ENCODE data around the gene OCA2. TPM values are rescaled to one million over a fixed set of nuclear protein-coding genes. Genes with fewer than 3 reads are reported as not detected.

The OCA2 gene
- total and polyA plus RNA-seq, 4 experiments from 2014 or later = not detected

DNA sequence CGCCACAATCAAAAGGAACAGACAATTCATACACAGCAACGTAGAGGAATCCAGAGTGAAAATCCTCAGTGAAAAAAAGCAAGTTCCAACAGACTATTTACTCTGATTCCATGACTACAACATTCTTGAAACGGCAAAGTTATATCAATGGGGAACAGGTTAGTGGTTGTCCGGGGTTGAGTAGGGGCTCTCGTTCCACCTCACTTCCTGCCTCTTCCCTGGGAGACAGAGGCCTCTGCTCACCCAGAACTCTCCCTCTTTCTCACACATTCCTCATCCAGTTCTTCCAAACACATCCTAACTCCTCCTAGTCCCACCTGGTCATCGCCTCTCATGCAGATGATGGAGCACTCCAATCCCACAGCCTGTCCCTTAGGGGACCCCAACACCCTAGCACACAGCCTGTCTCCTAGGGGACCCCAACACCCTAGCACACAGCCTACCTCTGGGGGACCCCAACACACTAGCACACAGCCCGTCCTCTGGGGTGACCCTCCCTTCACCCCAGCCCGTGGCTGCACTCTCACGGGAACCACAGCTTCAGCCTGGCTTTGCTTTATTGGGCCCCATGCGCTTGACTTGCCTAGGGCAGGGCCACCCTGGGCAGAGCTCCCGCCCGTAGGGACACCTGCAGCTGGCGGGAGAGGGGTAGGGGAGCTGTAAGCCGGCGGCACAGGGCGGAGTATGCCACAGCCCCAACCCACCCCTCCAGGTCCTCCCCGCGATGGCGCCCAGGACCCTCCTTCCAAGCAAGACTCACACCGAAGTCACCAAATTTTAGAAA, 5.2 kb downstream of the OCA2 start:
- H3K4me1 ChIP-seq (ENCODE audit: insufficient read depth, low read length) = peaks cover 39% of the 10 kb centered on the region
- no peak overlapping the region for H3K27ac Mint-ChIP-seq

GRCh38 chr15:28091313-28091712, 7.8 kb downstream of the OCA2 start:
- peaks cover 18% of the 10 kb centered on the region for H3K27me3 ChIP-seq (ENCODE audit: insufficient read depth, low read length)
- no peaks in the 10 kb centered on the region for H3K9me3 ChIP-seq (ENCODE audit: control insufficient read depth in 1 of 2, low read length in 2 of 2)
- H3K27ac ChIP-seq (ENCODE audit: low read depth, low read length) = no peak overlapping the region
- no peak overlapping the region for H3K4me3 ChIP-seq (ENCODE audit: low read length in 2 of 2)
- POLR2A ChIA-PET (ENCODE audit: partially characterized antibody) = no interaction called here
- H3K4me1 ChIP-seq (ENCODE audit: insufficient read depth, low read length) = peaks cover 23% of the 10 kb centered on the region
- Mint-ChIP-seq H3K36me3 (peaks cover 9 to 16% of the 10 kb centered on the region in 2 donors), H3K4me3 (no peak overlapping the region), H3K4me1 (peaks cover 6 to 21% (median 16%) of the 10 kb centered on the region in 4 donors), H3K27me3 (peaks cover 48 to 55% of the 10 kb centered on the region in 2 donors), H3K27ac (no peak overlapping the region), H3K9me3 (peaks cover 7 to 44% (median 35%) of the 10 kb centered on the region in 8 donors)
- no peaks in the 10 kb centered on the region for H3K36me3 ChIP-seq (ENCODE audit: insufficient read depth, low read length)
- intact Hi-C loops (cut with micrococcal nuclease) = no loop called here
- DNase-seq = no peak
- CTCF ChIA-PET (ENCODE audit: partially characterized antibody) = interaction anchor here (1.3 to 1.8 kb wide), 4 partner anchors 11 to 35 kb away, joined by 4 to 11 read pairs (median 6); no protein-coding TSS in a partner anchor

More for the DNA sequence above, 5.2 kb downstream of the OCA2 start:
- DNase-seq = no peak
- intact Hi-C loops (cut with micrococcal nuclease) = no loop called here
- ChIA-PET POLR2A (ENCODE audit: partially characterized antibody) (interaction anchor here (6.4 kb wide), 1 partner anchor 14 kb away, joined by 76 read pairs; no protein-coding TSS in a partner anchor), CTCF (ENCODE audit: partially characterized antibody) (interaction anchor here (7.3 kb wide), 1 partner anchor 30 kb away, joined by 68 read pairs; no protein-coding TSS in a partner anchor)
- no peaks in the 10 kb centered on the region for H3K9me3 ChIP-seq (ENCODE audit: control insufficient read depth in 1 of 2, low read length in 2 of 2)
- peaks cover 6 to 16% of the 10 kb centered on the region in 2 donors for H3K36me3 Mint-ChIP-seq
- H3K27me3 ChIP-seq (ENCODE audit: insufficient read depth, low read length) = peaks cover 32% of the 10 kb centered on the region
- peak overlapping the region; percentile 0 to 60 (median 42) for H3K4me3 Mint-ChIP-seq
- peaks cover 6 to 40% (median 29%) of the 10 kb centered on the region in 4 donors for H3K4me1 Mint-ChIP-seq
- peaks cover 55 to 61% of the 10 kb centered on the region in 2 donors for H3K27me3 Mint-ChIP-seq
- H3K36me3 ChIP-seq (ENCODE audit: insufficient read depth, low read length) = no peaks in the 10 kb centered on the region
- H3K9me3 Mint-ChIP-seq = peaks cover 7 to 36% (median 28%) of the 10 kb centered on the region in 8 donors
- no peak overlapping the region for H3K27ac ChIP-seq (ENCODE audit: low read depth, low read length)
- H3K4me3 ChIP-seq (ENCODE audit: low read length in 2 of 2) = no peak overlapping the region

DNA sequence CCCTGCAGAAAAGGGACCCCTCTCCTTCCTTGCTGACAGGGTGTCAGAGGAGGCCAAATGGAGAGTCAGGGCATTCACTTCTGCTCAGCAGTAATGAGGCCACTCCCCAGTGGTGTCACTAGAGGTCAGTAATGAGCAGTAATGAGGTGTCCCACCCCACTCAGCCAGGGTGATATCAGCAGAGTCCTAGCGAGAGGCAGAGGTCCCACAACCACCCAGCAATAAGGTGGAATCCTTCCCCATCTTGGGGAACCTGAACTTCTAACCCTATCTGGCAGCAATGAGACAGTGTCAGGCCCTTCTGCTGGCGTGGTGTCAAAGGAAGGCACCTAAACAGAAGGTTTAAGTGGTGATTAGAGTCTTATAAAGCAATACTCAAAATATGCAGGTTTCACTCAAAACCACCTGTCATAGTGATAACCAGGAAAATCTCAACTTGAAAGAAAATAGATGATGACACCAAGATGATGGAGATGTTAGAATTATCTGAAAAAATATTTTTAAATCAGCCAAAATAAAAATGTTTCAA, 12.9 kb downstream of the OCA2 start:
- ChIA-PET POLR2A (ENCODE audit: partially characterized antibody) (no interaction called here), CTCF (ENCODE audit: partially characterized antibody) (interaction anchor here (1.0 to 3.2 kb wide), 4 partner anchors 10 to 40 kb away, joined by 3 to 38 read pairs (median 5); no protein-coding TSS in a partner anchor)
- H3K4me3 ChIP-seq (ENCODE audit: low read length in 2 of 2) = no peak overlapping the region
- no peak overlapping the region for H3K27ac Mint-ChIP-seq
- no peak overlapping the region for H3K27ac ChIP-seq (ENCODE audit: low read depth, low read length)
- peaks cover 0 to 1% (median 0%) of the 10 kb centered on the region in 4 donors for H3K4me1 Mint-ChIP-seq
- H3K4me3 Mint-ChIP-seq = no peak overlapping the region
- intact Hi-C loops (cut with micrococcal nuclease) = loop anchor here (1.0 kb wide), 1 partner anchor 37 kb away; no protein-coding TSS in a partner anchor
- peaks cover 9 to 11% of the 10 kb centered on the region in 2 donors for H3K36me3 Mint-ChIP-seq
- DNase-seq = peak; percentile 44 to 61 (median 53)
- H3K36me3 ChIP-seq (ENCODE audit: insufficient read depth, low read length) = no peaks in the 10 kb centered on the region
- peaks cover 7 to 29% (median 25%) of the 10 kb centered on the region in 8 donors for H3K9me3 Mint-ChIP-seq
- no peaks in the 10 kb centered on the region for H3K9me3 ChIP-seq (ENCODE audit: control insufficient read depth in 1 of 2, low read length in 2 of 2)
- H3K4me1 ChIP-seq (ENCODE audit: insufficient read depth, low read length) = no peaks in the 10 kb centered on the region
- peaks cover 22 to 33% of the 10 kb centered on the region in 2 donors for H3K27me3 Mint-ChIP-seq
- H3K27me3 ChIP-seq (ENCODE audit: insufficient read depth, low read length) = no peaks in the 10 kb centered on the region

DNA sequence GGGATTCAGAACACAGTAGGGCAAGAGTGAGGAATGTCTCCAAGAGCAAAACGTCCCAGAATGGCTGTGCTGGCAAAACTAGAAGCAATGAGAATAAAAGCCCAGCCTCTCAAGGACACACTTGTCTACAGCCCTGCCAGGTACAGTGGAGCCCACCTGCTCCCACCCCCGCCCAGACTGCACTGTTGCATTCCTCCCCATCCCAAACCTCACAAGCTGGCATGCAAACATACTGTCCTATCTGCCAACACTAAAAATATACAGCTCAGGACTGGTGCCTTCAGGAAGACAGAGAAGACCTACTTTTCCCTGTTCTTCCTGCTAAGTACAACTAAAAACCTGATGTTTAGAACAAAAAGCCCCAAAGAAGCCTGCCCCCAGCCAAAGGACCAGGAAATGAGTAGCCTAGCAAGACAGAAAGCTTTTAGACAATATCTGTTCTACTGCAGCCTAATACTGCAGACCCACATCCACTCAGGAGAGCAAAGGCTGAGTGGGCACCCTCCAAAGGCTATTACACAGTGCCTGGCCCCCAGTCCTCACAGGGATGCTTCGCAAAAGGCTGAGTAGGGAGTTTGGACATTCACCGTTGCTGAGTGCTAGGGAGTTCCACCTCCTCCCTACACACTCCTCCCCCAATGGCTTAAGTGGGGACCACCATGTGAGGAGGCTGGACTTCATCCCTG, 13.5 kb downstream of the OCA2 start:
- no peak overlapping the region for H3K27ac Mint-ChIP-seq
- ChIA-PET CTCF (ENCODE audit: partially characterized antibody) (interaction anchor here (1.2 to 3.2 kb wide), 4 partner anchors 9 to 123 kb away, joined by 4 to 38 read pairs (median 9); partner anchors contain the start of gene OCA2), POLR2A (ENCODE audit: partially characterized antibody) (interaction anchor here (0.8 kb wide), 1 partner anchor 13 kb away, joined by 3 read pairs; the partner anchor contains the start of gene OCA2)
- H3K27ac ChIP-seq (ENCODE audit: low read depth, low read length) = no peak overlapping the region
- no peaks in the 10 kb centered on the region for H3K4me1 ChIP-seq (ENCODE audit: insufficient read depth, low read length)
- H3K4me3 ChIP-seq (ENCODE audit: low read length in 2 of 2) = no peak overlapping the region
- DNase-seq = no peak
- peaks cover 7 to 9% of the 10 kb centered on the region in 2 donors for H3K36me3 Mint-ChIP-seq
- no peak overlapping the region for H3K4me3 Mint-ChIP-seq
- H3K9me3 Mint-ChIP-seq = peaks cover 6 to 24% (median 20%) of the 10 kb centered on the region in 8 donors
- no peaks in the 10 kb centered on the region for H3K27me3 ChIP-seq (ENCODE audit: insufficient read depth, low read length)
- H3K9me3 ChIP-seq (ENCODE audit: control insufficient read depth in 1 of 2, low read length in 2 of 2) = no peaks in the 10 kb centered on the region
- H3K4me1 Mint-ChIP-seq = peaks cover 0 to 1% (median 0%) of the 10 kb centered on the region in 4 donors
- intact Hi-C loops (cut with micrococcal nuclease) = loop anchor here (1.0 kb wide), 1 partner anchor 38 kb away; no protein-coding TSS in a partner anchor
- peaks cover 19 to 29% of the 10 kb centered on the region in 2 donors for H3K27me3 Mint-ChIP-seq
- no peaks in the 10 kb centered on the region for H3K36me3 ChIP-seq (ENCODE audit: insufficient read depth, low read length)

GRCh38 chr15:28084547-28084946, 14.6 kb downstream of the OCA2 start:
- Histone ChIP-seq H3K36me3 (ENCODE audit: insufficient read depth, low read length) (no peaks in the 10 kb centered on the region), H3K27ac (ENCODE audit: low read depth, low read length) (no peak overlapping the region), H3K4me1 (ENCODE audit: insufficient read depth, low read length) (no peaks in the 10 kb centered on the region), H3K4me3 (ENCODE audit: low read length in 2 of 2) (no peak overlapping the region), H3K27me3 (ENCODE audit: insufficient read depth, low read length) (no peaks in the 10 kb centered on the region), H3K9me3 (ENCODE audit: control insufficient read depth in 1 of 2, low read length in 2 of 2) (no peaks in the 10 kb centered on the region)
- intact Hi-C loops (cut with micrococcal nuclease) = no loop called here
- peaks cover 0 to 1% (median 0%) of the 10 kb centered on the region in 4 donors for H3K4me1 Mint-ChIP-seq
- H3K27ac Mint-ChIP-seq = no peak overlapping the region
- ChIA-PET CTCF (ENCODE audit: partially characterized antibody) (interaction anchor here (1.6 to 3.2 kb wide), 3 partner anchors 14 to 124 kb away, joined by 4 to 38 read pairs (median 11); partner anchors contain the start of gene OCA2), POLR2A (ENCODE audit: partially characterized antibody) (no interaction called here)
- H3K36me3 Mint-ChIP-seq = peaks cover 0 to 3% of the 10 kb centered on the region in 2 donors
- no peak for DNase-seq
- H3K27me3 Mint-ChIP-seq = peaks cover 17 to 25% of the 10 kb centered on the region in 2 donors
- peaks cover 0 to 14% (median 12%) of the 10 kb centered on the region in 8 donors for H3K9me3 Mint-ChIP-seq
- no peak overlapping the region for H3K4me3 Mint-ChIP-seq

DNA sequence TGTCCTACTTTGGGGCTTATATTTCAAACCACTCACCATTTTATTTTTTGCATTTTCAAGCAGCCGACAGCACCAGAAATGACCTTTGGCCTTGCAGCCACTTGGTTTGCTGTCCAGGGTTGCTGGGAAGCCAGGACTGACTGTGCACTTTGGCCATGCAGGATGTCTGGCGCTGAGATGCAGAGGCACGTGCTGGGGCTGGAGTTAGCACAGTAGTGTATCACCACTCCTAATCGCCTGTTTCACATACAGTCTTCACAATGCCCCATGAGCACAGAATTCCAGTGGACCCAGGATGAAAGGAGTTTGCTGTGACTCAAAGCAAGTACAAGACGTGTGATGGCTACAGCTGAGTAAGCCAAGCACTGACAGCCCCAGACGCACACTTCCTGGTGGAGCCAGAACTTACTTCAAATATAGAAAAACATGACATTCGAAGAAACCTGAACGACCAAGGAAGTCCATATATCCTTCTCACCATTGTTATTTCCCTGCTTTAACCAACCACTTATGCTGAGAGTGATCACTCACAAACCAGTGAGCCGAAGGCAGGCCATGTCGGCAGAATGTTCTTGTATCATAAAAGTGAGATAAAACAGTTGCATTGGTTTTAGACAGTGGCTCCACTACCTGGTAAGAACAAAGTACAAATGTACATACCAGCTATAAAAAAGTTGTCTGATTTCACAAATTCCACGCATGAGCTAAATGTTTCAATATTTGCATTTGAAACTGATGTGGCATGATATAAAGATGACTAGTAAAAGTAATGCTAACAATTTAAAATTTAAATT, 16.0 kb downstream of the OCA2 start:
- ChIA-PET POLR2A (ENCODE audit: partially characterized antibody) (no interaction called here), CTCF (ENCODE audit: partially characterized antibody) (interaction anchor here (1.0 to 3.2 kb wide), 3 partner anchors 9 to 42 kb away, joined by 5 to 38 read pairs (median 6); no protein-coding TSS in a partner anchor)
- Histone ChIP-seq H3K27me3 (ENCODE audit: insufficient read depth, low read length) (no peaks in the 10 kb centered on the region), H3K9me3 (ENCODE audit: control insufficient read depth in 1 of 2, low read length in 2 of 2) (no peaks in the 10 kb centered on the region), H3K36me3 (ENCODE audit: insufficient read depth, low read length) (no peaks in the 10 kb centered on the region), H3K4me3 (ENCODE audit: low read length in 2 of 2) (no peak overlapping the region), H3K27ac (ENCODE audit: low read depth, low read length) (no peak overlapping the region), H3K4me1 (ENCODE audit: insufficient read depth, low read length) (no peaks in the 10 kb centered on the region)
- no peak overlapping the region for H3K4me3 Mint-ChIP-seq
- H3K36me3 Mint-ChIP-seq = no peaks in the 10 kb centered on the region
- H3K9me3 Mint-ChIP-seq = peaks cover 0 to 2% (median 1%) of the 10 kb centered on the region in 8 donors
- H3K27ac Mint-ChIP-seq = no peak overlapping the region
- no peak for DNase-seq
- H3K4me1 Mint-ChIP-seq = peaks cover 0 to 1% (median 0%) of the 10 kb centered on the region in 4 donors
- intact Hi-C loops (cut with micrococcal nuclease) = no loop called here
- peaks cover 9 to 27% of the 10 kb centered on the region in 2 donors for H3K27me3 Mint-ChIP-seq
